ENCODE data around the gene KCTD1.

The KCTD1 gene

DNA sequence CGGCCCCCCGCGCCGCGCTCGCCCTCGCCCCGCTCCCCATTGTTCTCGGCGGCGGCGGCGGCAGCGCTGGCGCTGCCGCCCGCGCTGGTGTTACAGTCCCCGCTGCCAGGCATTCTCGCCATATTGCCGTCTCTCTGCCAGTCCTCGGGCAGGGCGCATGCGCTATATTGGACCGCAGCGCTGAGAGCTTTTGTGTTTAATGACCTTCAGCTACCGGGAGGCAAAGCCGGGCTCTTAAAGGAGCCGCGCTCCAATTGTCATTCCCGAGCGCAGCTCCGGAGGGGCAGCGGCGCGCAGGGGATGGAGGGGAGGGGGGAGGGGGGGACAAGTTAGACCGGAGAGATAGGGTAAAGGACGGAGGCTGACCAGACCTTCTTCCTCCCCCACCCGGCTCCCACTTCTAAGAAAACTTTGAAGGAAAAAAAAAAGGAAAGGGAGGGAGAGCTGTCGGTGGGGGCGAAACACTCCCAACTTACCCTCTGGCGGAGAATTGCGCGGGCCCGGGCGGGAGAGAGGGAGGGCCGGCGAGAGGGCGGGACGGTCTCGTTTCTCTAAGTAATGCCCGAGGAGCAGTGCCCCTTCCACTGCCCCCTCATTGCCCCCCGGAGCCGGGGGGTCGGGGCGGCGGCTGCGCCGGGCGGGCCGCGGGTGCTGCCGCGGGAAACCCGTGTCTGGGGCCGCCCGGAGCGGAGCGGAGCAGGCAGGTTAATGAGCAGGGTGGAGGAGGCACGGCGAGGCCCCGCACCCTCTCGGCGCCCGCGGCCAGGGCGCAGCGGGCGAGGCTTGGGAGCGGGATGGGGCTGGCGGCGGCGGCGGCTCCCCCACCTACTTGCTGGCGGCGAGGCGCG lies at the start of gene KCTD1:
Gene KCTD1, minus strand, starts transcription at position 139 of the 848 bp plus-strand sequence. Its CDS starts 17 bp downstream, at position 122.
- DNase-seq (ENCODE audit: low read depth in 1 of 2, low spot score in 1 of 2) = peak in 1 of 2 donors; percentile 63

DNA sequence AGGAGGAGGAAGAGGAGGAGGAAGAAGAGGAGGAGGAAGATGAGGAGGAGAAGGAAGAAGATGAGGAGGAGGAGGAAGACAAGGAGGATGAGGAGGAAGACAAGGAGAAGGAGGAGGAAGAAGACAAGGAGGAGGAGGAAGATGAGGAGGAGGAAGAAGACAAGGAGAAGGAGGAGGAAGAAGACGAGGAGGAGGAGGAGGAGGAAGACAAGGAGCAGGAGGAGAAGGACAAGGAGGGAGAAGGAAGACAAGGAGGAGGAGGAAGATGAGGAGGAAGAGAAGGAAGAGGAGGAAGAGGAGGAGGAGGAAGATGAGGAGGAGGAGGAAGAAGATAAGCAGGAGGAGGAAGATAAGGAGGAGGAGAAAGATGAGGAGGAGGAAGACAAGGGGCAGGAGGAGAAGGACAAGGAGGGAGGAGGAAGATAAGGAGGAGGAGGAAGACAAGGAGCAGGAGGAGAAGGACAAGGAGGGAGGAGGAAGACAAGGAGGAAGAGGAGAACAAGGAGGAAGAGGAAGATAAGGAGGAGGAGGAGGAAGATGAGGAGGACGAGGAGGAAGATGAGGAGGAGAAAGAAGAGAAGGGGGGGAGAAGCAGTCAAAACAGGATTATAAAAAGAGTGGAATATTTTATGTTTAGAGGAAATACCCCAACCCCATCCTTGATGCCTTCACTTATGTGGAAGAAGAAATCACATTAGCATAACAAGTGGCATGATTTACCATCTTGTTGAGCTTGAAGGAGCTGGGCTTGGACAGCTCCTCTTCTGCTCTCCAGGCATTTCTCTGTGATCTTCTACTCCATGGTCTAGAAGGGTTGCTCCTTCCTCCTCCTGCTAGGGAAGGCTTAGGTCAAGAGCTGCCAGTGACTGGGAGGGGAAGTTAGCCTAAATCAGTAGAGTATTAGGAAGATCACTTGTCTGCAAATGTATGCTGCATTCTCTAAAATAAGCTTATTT lies 45.3 kb upstream of the KCTD1 start:
- DNase-seq (ENCODE audit: low read depth in 1 of 2, low spot score in 1 of 2) = no peak

DNA sequence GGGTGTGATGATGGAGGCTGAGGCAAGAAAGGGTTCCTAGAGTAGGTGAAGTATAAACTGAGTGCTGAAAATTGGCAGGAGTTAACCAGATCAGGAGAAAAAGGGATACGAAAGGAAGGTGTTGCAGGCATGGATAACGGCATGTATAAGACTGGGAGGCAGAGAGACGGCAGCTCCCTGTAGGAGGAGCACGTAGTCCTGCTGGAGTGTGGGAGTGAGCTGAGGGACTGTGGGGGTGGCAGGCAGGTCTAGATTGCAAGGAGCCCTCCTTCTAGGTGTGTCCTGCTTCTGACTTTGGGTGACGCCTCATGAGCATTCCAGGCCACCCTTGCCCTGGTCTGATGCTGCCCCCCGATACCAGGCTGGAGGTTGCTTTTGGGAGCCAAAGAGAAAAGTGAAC lies 36.4 kb upstream of the KCTD1 start:
- no peak for DNase-seq (ENCODE audit: low read depth in 1 of 2, low spot score in 1 of 2)

DNA sequence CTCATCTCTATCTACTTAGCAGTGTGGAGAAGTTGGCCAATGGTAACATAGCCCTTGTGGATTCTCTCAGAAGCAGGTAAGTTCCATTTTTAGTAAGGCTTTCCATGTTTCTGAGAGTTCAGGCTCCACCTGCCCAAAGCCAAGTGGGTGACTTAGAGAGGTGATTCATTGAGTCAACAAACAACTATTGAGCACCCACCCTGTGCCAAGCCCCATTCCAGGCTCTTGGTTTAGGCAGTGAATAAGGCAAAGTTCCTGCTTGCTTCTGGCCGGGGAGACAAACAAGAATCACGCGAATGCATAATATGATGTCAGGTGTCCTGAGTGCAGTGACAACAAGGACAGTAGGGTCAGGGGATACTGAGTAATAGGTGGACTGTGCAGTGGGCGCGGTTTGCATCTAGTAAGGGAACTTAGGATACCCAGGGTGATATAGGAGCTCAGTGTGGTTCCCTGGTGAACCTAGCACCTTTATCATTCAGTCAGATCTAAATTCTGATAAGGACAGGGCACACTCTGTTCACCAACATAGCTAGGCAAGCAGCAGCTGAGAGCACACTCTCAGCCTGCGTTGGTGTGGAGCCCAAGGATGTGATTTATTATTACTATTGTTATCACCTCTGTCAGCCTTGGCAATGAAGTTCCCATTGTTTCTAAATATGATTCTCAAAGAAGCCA lies 31.7 kb upstream of the KCTD1 start:
- DNase-seq (ENCODE audit: low read depth in 1 of 2, low spot score in 1 of 2) = no peak

DNA sequence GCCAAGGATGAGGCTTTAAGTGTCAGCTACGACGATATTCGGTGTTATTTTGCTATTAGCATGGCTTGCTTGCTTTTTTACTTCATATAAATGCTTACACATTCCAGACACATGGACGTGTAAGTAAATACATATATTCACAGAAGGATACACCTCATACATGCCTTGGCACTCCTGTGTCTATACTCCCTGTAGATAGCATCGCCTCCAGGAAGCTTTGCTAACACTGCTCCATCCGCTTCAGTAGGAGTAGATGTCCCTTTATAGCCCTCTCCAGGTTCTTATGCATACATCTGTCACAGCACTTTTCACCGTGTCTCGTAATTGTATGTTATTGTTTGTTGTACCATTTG lies 27.5 kb upstream of the KCTD1 start:
- no peak for DNase-seq (ENCODE audit: low read depth in 1 of 2, low spot score in 1 of 2)

DNA sequence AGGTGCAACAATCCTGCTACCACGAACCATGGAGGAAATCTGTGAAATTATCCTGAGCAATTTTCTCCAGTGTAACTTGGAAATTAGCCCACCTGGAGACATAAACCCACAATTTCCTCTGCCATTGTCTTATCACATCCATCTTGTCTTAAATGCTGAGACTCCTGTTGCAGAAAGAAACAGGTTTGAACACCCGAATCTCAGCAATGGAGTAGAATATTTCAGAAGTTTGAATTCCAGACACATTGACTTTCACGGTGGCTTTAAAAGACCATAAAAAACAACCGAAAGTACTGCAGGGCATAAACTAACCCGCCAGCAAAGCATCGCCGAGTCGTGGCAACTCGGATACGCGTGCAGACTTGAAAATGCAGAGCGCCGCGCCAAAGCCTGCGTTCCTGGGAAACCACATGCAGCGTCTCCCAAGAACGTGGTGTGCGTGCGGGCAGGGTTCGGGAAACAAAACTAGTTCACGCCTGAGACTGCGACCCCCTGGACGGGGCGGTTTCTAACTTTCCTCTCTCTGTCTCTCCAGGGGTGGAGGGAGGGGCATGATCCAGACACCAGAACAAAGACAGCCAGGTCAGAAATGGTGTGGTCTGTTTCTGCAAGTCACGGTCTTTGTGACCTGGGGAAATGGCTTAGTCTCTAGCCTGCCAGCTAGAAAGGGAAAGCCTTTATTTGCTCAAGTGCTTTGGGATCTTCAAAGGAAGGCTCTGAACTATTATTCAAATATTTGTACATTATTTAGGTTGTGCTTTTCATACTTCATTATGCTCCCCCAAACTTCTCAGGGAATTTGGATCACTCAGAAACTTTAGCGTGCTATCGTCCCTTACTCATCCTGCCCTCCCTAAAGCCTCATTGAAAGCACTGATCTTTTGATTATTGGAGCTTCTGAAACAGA lies 26.9 kb upstream of the KCTD1 start:
- no peak for DNase-seq (ENCODE audit: low read depth in 1 of 2, low spot score in 1 of 2)

DNA sequence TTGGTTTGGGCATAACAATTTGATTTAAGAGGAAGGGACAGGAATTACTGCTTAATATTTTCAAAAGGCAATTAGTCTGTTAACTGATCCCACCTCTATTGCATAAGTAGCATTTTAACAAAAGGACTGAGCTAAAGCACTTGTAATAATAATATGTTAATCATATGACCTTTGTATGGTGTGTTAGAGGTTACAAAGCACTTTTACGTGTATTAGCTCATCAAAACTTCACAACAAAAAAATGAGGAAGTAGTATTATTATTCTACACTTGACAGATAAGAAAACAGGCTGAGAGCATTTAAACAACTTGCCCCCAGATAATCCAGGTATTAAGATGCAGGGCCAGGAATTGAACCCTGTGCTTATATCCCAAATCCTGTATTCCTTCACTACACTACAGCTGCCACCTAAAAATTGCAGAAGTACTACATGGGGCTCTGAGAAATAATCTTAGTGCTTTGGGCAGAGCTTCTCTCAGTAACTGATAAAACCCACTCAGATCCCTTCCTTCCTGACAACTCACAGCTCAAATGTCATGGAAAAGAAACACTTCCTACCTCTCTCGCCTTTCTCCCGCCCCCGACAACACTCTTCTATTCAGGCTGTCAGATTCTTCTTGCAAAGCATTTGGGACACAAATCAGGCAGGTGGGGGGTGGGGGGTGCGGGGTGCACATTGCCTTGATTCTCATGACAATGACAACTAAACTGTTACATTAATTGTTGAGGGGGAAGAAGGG lies 20.7 kb upstream of the KCTD1 start:
- no peak for DNase-seq (ENCODE audit: low read depth in 1 of 2, low spot score in 1 of 2)

DNA sequence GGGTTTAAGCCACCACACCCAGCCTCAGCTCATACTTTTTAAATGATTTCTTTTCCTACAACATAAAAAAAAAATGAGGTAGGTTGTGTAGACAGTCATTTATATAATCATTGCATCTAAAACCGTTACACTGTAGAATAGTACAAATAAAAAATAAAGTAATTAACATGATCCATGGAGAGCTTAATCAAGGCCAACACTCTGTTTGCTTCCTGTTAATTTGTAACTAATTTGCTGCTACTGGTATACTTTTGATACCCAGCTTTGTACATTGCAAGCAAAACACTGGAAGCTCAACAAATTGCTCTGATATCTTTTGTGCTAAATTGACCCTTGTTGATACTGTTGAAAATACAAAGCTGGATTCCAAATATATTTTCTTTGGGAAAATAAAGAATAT lies 20.2 kb upstream of the KCTD1 start:
- no peak for DNase-seq (ENCODE audit: low read depth in 1 of 2, low spot score in 1 of 2)

DNA sequence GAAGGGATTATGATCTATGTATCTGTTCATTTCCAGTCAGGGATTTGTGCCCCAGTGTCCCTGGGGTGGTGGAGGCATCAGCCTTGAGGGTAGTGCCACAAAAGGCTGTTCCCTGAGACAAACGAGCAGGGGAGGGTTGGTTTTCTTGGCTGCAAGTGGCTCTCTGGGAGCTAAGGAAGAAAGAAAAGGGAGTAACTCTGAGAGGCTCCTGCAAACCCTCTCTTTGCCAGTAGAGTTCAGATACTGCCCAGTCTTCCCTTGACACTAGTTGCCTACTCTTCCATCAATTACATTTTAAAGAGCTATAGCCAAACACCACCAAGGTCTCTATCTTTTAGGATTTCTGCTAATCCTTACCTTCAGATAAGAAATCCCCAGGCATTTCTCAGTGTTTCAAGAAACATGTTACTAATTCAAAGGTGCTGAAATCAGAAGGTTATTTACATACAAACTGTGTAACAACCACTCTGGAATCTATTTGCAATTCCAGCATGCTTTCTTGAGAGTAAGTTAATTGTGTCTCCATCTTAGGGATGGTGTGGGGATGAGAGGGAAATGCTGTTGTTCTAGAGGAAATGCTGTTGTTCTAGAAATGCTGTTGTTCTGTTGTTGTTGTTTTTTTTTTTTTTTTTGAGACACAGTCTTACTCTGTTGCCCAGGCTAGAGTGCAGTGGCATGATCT lies 18.7 kb upstream of the KCTD1 start:
- no peak for DNase-seq (ENCODE audit: low read depth in 1 of 2, low spot score in 1 of 2)

DNA sequence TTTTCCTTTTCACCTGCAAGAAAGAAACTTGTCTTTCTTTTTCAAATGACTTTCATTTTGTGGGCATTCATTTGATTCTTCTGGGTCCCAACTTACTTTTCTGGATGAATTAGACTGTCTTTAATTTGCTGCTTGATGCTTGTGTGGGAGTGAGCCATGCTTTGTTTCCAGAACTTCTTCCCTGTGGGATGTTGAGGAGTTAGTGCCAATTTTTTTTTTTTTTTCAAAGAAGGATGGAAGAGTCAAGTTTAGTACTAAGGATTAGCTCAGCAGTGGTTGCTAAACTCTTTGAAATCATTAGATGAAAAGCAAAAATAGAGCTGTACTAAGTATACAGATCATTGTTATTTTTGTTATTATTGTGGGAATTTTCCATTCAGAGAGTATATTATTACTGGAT lies 17.2 kb upstream of the KCTD1 start:
- DNase-seq (ENCODE audit: low read depth in 1 of 2, low spot score in 1 of 2) = no peak

DNA sequence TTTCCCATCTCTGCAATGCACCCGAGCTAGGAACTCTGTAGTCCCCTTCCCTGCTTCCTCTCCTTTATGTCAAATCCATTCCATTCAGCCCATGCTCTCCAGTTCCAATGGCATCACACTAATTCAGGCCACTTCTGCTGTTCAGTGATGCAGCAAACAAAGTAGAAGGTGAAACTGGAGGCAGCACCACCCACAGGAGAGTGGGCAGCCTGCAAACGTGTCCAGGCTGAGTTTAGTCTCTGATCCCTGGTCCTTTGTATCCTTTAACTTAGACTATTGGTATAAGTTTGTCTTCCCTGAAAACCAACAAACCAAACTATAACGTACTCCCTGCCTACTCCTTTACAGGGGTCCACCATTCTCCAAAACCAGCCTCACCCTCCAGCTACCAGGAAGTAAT lies 14.7 kb upstream of the KCTD1 start:
- no peak for DNase-seq (ENCODE audit: low read depth in 1 of 2, low spot score in 1 of 2)

DNA sequence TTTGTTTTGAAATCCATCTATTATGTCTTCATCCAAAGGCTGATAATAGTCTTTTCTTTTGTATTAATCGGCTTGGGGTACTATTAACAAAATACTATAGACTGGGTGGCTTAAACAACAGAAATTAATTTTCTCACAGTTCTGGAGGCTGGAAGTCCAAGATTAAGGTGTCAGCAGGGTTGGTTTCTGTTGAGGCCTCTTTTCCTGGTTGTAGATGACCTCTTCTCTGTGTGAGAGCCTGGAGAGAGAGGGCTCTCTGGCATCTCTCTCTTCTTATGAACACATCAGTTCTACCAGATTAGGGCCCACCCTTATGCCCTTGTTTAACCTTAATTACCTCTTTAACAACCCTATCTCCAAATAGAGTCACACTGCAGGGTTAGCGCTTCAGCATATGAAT lies 14.2 kb upstream of the KCTD1 start:
- no peak for DNase-seq (ENCODE audit: low read depth in 1 of 2, low spot score in 1 of 2)

DNA sequence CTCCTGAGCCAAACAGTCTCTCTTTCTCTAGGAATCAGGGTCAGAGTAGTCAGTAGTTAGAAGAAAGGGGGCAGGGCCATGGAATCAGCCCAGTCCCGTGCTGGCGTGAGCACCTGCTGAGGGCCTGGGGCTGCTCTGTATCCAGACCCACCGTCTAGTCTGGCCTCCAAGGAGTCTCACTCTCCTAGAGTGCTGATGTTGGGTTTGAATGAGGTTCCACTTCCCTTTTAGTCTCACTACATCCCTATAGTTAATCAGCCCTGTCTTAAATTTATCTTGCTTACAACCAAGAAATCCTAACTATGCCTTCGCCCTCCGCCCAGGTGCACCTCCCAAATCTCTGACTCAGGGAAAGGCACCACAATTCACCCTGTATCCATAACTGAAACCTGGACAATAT lies 13.4 kb upstream of the KCTD1 start:
- no peak for DNase-seq (ENCODE audit: low read depth in 1 of 2, low spot score in 1 of 2)

DNA sequence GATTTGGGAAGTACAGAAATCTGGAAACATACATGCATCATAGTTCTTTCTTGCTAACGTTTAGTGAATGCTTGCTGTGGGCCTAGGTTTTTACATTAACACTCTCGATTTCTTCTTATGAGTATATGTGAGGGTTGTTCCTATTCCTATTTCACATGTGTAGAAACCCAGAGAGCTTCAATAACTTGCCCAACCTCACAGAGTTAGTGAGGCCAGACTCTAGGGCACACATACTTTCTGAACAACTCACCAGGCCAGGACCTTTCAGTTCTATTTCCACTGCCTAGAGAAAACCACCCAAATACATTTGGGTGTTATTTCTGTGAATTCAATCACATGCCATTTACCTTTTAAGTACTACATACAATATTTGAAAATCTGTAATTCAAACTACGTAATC lies 8.2 kb upstream of the KCTD1 start:
- no peak for DNase-seq (ENCODE audit: low read depth in 1 of 2, low spot score in 1 of 2)

DNA sequence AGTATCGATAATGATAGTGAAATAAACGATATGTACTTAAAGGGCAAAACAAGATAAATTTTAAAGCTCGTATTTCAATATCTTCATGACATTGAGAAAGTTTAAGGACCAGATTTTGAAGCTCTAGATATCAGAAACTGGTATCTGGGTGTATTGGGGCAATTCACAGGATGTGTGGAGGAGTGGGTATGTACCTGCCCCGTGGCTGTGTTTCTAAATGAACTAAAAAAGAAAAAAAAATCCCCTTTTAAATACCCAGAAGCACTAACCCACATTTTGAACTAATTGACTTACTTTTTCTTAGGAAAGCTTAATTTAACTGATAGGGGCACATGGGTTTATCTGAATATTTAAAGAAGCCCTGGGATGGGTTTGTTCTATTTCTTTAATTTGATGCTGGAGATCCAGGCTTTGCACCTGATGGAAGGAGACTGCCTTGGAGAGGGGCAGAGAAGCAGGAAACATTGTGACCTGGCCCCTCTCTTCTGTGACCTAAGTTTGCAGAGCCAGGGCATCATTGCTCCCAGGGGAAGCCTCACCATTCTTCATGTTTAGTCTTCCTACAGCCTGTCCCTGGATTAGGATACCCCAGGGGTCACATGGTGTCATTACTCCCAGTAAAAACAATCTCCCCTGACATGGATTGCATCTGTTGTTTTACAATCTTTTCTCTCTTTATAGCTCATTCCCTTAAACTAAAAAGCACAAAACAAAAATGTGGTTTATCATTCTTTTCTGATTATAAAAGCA lies 7.6 kb upstream of the KCTD1 start:
- no peak for DNase-seq (ENCODE audit: low read depth in 1 of 2, low spot score in 1 of 2)

DNA sequence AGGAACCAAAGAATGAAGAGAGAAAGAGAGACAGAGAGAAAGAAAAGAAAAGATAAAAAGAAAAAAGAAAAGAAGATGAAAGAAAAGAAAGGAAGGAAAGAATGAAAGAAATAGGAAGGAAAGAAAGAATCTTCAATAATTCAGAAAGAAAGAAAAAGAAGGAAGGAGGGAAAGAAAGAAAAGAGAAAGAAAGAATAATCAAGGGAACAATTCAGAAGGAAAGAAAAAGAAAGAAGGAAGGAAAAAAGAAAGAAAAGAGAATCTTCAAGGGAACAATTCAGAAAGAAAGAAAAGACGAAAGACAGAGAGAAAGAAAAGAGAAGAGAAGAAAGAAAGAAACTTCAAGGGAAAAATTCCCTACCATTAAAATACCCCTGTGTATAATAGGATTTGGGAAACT lies 5.6 kb upstream of the KCTD1 start:
- no peak for DNase-seq (ENCODE audit: low read depth in 1 of 2, low spot score in 1 of 2)

DNA sequence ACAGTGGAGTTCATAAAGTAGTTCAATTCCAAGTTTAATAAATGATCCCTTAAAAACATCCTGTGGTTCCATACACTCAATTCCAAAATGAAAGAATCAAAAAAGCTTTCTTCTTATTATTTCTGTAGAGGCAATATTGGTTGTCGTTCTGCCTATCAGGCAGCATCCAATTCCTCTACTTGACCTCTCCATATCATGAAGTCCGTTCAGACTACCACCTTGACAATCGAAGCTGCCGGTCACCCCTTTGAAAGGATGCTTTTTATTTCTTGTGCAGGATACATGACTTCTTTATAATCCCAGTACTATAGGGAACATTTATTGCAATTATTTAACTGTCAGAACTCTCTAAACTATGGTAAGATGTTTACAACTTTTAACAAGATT lies 3.3 kb upstream of the KCTD1 start:
- no peak for DNase-seq (ENCODE audit: low read depth in 1 of 2, low spot score in 1 of 2)

DNA sequence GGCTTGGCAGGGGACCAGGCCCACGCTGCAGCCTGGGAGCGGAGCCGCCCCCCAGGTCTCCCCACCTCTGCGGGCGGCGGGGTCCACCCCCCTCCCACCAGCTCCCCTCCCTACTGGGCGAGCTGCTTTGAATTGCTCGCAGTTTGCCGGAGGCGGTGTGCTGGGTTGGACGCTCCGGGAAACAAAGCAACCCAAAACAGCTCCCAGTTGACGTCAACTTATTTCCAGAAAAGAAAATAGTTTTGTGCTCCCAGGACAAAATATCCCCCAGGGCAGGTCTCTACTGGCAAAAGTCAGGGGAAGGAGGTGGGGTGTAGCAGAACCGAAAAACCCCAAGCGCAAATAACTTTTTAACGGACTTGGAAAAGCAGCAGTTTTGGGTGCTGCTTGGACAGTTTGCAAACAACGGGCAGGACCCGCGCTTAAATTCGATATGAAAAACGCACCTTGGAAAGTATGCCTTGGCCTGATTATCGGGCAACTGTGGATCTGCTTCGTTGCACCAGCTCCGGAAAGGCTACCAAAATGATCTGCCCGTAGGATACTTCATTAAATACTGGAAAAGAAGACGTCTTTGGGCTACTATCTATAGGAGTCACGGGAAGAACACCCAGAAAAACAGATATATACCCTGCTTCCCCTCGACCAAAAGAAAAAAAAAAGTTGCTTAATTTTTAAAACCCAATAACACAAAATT lies 2.8 kb upstream of the KCTD1 start:
- DNase-seq (ENCODE audit: low read depth in 1 of 2, low spot score in 1 of 2) = no peak

Data from activated CD4-positive, alpha-beta T cell treated with anti-CD3 and anti-CD28 coated beads, Interleukin-2, amount 50 U/mL, for 24 hours (primary cell).